ENCODE data around the gene TMEM225B.
"Not testable (repeated sequence)": the region's sequence is repeated elsewhere in the genome, so short reads cannot be mapped to it uniquely, and the experiment has no call there.

Gene TMEM225B

DNA sequence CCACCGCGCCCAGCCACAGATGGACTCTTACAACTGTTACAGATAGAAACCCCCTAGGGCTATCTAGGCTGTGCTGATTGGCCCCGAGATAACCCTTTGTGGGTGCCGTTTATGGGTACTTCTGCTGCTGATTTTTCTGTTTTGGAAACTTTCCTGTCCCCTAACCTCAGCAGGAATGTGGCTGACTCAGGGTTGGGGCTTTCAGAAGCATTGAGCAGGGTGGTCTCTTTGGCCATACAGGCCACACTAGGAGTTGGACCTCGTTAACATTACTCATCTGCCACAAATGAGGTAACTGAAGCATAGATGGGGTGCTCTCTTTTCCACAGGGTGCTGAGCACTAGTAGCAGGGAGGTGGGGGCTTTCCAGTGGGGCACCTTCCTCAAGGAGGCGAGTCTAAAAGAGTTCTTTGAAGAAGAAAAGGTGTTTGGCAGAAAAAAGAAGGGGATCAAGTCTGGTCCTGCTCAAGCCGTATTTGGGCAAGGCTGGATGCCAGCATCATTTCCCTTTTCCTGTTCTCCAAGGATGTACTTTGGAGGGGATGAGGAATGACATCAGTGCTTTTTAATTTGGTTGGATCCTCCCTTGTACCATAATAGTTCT lies 25.1 kb downstream of the TMEM225B start:
- DNase-seq (ENCODE audit: low read depth in 1 of 2, low spot score in 1 of 2) = no peak

GRCh38 chr7:99623702-99624447 lies 25.8 kb downstream of the TMEM225B start:
- no peak for DNase-seq (ENCODE audit: low read depth in 1 of 2, low spot score in 1 of 2)

DNA sequence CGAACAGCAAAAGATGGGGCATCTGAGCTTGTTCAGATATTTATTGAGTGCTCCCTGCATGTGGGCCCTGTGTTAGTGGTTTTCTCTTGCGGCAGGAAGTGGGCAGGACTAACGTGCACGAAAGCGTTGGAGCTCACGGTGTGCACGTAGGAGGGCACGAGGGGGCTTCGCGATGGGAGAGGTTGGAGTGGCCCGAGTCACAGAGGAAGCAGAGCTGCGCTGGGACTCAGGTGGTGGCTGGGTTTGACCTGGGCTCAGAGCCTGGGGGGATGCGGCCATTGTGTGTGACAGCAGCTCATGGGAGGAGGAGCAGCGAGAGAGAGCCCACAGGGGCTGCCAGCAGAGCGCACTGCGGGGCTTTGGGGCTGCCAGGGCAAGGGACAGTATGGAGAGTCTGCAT lies 26.4 kb downstream of the TMEM225B start:
- DNase-seq (ENCODE audit: low read depth in 1 of 2, low spot score in 1 of 2) = peak; percentile 34

- DNase-seq (ENCODE audit: low read depth in 1 of 2, low spot score in 1 of 2) = no peak
Measured at GRCh38 chr7:99625321-99625720, 27.3 kb downstream of the TMEM225B start.

DNA sequence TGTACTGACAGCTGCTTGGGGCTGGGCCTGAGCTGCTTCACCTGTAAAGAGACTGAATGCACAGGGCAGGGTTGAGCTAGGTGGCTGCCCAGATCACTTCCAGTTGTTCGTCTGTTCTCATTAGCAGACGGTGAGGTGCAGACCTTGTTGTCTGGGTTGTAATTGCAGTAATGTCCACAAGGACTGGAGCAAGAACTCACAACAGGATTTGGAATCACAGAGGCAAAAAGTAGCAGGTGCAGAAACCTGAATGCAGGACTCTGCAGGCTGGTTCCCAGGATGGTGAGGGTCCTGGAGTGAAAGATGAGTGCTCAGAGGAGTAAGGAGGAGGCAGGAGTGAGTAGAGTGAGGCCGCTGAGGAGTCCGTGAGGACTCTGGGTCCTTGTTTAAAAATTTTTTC lies 27.9 kb downstream of the TMEM225B start:
- DNase-seq (ENCODE audit: low read depth in 1 of 2, low spot score in 1 of 2) = no peak

DNA sequence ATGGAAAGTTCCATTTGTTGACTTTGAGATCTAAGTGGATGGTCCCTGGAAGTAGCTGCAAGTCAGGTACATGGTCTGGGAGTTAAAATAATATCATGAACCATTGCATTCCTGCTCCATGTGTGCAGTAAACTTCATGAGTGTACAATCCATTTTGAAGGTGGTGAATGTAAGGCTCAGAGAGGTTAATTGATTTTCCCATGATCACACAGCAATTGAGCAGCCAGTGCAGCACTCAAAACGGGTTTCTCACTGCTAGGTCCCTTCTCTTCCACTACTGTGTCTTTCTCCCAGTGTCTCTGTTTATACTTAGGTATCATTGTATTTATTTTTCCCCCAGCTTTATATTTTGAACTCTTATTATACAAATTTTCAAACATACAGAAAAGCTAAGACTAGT lies 28.6 kb downstream of the TMEM225B start:
- DNase-seq (ENCODE audit: low read depth in 1 of 2, low spot score in 1 of 2) = no peak

DNA sequence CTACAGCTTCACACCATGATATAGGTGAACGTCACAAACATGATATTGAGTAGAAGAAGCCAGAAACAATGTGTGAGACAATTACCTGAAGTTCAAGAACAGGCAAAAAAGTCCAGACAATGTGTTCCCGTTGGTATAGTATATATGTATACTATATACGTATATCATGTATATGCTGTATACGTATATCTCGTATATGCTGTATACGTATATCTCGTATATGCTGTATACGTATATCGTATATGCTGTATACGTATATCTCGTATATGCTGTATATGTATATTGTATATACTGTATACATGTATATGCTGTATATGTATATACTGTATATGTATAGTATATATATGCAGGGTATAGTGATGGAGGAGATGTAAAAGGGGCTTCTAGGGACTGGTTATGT lies 29.4 kb downstream of the TMEM225B start:
- DNase-seq (ENCODE audit: low read depth in 1 of 2, low spot score in 1 of 2) = no peak

DNA sequence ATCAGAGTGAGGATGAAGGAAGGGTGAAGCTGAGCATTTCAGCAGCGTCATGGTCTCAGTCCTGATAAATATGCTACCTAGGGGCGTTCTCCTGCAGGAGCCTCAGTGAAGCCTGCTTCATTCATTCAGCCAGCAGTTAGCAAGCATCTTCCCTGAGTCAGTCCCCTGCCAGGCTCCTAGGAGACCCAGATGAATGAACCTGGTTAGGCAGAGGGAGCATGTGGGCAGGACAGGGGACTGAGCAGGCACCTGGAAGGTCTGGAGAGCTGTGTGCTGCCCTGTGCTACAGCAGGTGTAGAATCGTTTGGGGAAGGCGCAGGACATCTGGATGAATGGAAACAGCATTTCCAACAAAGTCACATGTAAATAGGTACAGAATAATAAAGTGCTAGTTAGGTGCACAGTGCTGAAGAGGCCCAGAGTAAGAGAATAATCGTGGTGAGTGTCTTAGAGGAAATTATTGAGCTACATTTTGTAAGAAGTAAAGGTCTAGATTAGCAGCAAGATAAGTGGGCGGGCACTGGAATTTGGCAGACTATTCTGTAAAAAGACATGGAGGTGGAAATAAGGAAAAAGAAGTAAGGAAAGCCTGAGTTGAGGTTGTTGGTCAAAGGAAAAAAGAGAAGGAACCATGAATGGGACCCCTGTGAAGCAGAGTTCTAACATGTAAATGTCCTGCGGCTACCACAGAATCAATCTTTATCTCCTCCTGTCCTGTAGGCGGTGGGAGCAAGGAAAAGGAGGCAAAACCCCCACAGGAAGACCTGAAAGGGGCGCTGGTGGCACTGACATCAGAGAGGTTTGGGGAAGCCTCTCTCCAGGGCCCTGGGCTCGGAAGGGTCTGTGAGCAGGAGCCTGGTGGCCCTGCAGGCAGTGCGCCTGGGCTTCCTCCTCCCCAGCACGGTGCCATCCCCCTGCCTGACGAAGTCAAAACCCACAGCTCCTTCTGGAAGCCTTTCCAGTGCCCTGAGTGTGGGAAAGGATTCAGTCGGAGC lies 30.7 kb downstream of the TMEM225B start:
- no peak for DNase-seq (ENCODE audit: low read depth in 1 of 2, low spot score in 1 of 2)

DNA sequence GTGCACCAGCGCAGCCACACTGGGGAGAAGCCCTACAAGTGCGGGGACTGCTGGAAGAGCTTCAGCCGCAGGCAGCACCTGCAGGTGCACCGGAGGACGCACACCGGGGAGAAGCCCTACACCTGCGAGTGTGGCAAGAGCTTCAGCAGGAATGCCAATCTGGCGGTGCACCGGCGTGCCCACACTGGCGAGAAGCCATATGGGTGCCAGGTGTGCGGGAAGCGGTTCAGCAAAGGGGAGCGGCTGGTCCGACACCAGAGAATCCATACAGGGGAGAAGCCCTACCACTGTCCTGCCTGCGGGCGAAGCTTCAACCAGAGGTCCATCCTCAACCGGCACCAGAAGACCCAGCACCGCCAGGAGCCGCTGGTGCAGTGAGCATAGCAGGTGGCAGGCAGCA lies 31.6 kb downstream of the TMEM225B start:
- DNase-seq (ENCODE audit: low read depth in 1 of 2, low spot score in 1 of 2) = no peak

GRCh38 chr7:99631295-99632109 lies 33.4 kb downstream of the TMEM225B start:
- no peak for DNase-seq (ENCODE audit: low read depth in 1 of 2, low spot score in 1 of 2)

GRCh38 chr7:99637414-99637813 lies 39.3 kb downstream of the TMEM225B start:
- not testable (repeated sequence) for DNase-seq (ENCODE audit: low read depth in 1 of 2, low spot score in 1 of 2)

GRCh38 chr7:99638731-99639130 lies 40.7 kb downstream of the TMEM225B start:
- DNase-seq (ENCODE audit: low read depth in 1 of 2, low spot score in 1 of 2) = no peak

DNA sequence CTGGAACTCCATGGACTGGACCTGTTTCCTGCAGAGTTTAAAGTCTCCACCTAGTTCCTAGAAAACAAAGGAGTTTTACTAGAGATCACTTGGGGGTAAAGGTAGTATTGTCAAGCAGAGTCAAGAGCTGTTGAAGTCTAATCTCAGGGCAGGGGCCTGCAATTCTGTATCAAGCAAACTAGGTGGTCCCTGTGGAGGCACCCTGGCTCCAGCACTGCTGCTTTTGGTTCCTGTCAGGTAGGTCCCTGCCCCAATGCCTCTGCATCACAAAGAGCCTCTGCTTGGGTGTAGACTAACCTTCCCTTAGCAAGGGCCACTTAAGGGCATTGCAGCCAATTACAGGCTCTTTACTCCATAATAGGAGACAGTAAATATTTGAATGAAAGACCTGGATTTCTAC lies 41.2 kb downstream of the TMEM225B start:
- no peak for DNase-seq (ENCODE audit: low read depth in 1 of 2, low spot score in 1 of 2)

GRCh38 chr7:99642027-99642426 lies 44.0 kb downstream of the TMEM225B start:
- DNase-seq (ENCODE audit: low read depth in 1 of 2, low spot score in 1 of 2) = no peak

GRCh38 chr7:99643464-99643863 lies 45.4 kb downstream of the TMEM225B start:
- no peak for DNase-seq (ENCODE audit: low read depth in 1 of 2, low spot score in 1 of 2)

GRCh38 chr7:99644431-99644830 lies 46.4 kb downstream of the TMEM225B start:
- no peak for DNase-seq (ENCODE audit: low read depth in 1 of 2, low spot score in 1 of 2)

DNA sequence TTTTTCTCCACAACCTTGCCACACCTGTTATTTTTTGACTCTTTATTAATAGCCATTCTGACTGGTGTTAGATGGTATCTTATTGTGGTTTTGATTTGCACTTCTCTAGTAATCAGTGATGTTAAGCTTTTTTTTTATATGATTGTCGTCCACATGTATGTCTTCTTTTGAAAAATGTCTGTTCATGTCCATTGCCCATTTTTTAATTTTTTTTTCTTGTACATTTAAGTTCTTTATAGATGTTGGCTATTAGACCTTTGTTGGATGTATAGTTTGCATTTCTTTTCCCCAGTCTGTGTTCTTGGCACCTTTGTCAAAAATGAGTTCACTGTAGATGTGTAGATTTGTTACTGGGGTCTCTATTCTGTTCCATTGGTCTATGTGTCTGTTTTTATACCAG lies 47.5 kb downstream of the TMEM225B start:
- DNase-seq (ENCODE audit: low read depth in 1 of 2, low spot score in 1 of 2) = no peak

GRCh38 chr7:99648843-99649242 lies 50.8 kb downstream of the TMEM225B start:
- DNase-seq (ENCODE audit: low read depth in 1 of 2, low spot score in 1 of 2) = no peak

GRCh38 chr7:99651290-99651689 lies 53.2 kb downstream of the TMEM225B start:
- no peak for DNase-seq (ENCODE audit: low read depth in 1 of 2, low spot score in 1 of 2)

DNA sequence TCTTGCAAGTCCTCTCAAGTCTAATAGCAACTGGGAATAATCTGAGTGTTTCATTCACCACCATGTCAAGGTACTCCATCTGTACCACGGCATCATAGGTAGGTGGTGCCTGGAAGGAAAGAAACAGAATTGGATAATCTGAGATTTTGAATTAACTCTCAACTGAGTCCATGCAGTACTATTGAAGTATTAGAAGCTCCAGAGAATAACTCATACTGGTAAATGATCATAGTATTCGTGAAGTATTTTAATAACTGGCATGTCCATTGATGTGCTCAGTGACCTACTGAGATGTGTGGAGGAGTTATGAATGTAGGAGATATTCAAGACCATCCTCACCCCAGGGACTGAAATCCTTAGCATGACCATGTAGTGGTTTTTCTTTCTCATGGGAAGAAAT lies 54.6 kb downstream of the TMEM225B start:
- DNase-seq (ENCODE audit: low read depth in 1 of 2, low spot score in 1 of 2) = no peak

DNA sequence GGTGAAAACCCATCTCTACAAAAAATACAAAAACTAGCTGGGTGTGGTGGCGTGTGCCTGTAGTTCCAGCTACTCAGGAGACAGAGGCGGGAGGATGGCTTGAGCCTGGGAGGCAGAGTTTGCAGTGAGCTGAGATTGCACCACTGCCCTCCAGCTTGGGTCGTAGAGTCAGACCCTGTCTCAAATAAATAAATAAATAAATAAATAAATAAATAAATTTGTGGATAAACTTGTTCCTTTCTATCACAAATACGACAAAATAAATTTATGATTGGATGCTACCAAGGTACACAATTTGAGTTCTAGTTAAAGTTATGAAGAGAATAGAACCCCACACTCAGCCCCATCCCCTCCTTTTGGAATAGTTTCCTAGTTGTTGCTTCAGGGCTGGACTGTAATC lies 55.2 kb downstream of the TMEM225B start:
- DNase-seq (ENCODE audit: low read depth in 1 of 2, low spot score in 1 of 2) = not testable (repeated sequence)
